Activated T-cell treated with anti-CD3 and anti-CD28 coated beads for 24 hours (primary cell): Measurements from ENCODE around the gene CAMTA1.
"Not testable (repeated sequence)": the region's sequence is repeated elsewhere in the genome, so short reads cannot be mapped to it uniquely, and the experiment has no call there.

Experiments
- DNase-seq: peaks from one replicate; pipeline ENCODE4 v3.0.0-alpha.2; 2020; ENCODE audit warnings: low read depth

The CAMTA1 gene

GRCh38 chr1:7372477-7373120 lies 587.3 kb downstream of the CAMTA1 start:
- no peak for DNase-seq

- no peak for DNase-seq
Measured at GRCh38 chr1:7373251-7373650, 588.0 kb downstream of the CAMTA1 start.

- no peak for DNase-seq
Measured at GRCh38 chr1:7373876-7374562, 588.8 kb downstream of the CAMTA1 start.

- DNase-seq: no peak
Measured at GRCh38 chr1:7374563-7375160, 589.4 kb downstream of the CAMTA1 start.

GRCh38 chr1:7375329-7375728 lies 590.1 kb downstream of the CAMTA1 start:
- DNase-seq: no peak

GRCh38 chr1:7375781-7376660 lies 590.8 kb downstream of the CAMTA1 start:
- no peak for DNase-seq

GRCh38 chr1:7376676-7377075 lies 591.4 kb downstream of the CAMTA1 start:
- DNase-seq: no peak

- no peak for DNase-seq
Measured at GRCh38 chr1:7378346-7379130, 593.3 kb downstream of the CAMTA1 start.

- no peak for DNase-seq
Measured at GRCh38 chr1:7379441-7379971, 594.3 kb downstream of the CAMTA1 start.

GRCh38 chr1:7380068-7380467 lies 594.8 kb downstream of the CAMTA1 start:
- DNase-seq: not testable (repeated sequence)

- no peak for DNase-seq
Measured at GRCh38 chr1:7380712-7381111, 595.5 kb downstream of the CAMTA1 start.

GRCh38 chr1:7381729-7382128 lies 596.5 kb downstream of the CAMTA1 start:
- DNase-seq: not testable (repeated sequence)

- DNase-seq: no peak
Measured at GRCh38 chr1:7382971-7383370, 597.7 kb downstream of the CAMTA1 start.

GRCh38 chr1:7383671-7384520 lies 598.6 kb downstream of the CAMTA1 start:
- no peak for DNase-seq

GRCh38 chr1:7384679-7385078 lies 599.4 kb downstream of the CAMTA1 start:
- no peak for DNase-seq

- DNase-seq: no peak
Measured at GRCh38 chr1:7385471-7386225, 600.4 kb downstream of the CAMTA1 start.

- no peak for DNase-seq
Measured at GRCh38 chr1:7386226-7387052, 601.2 kb downstream of the CAMTA1 start.

- no peak for DNase-seq
Measured at GRCh38 chr1:7387053-7387927, 602.0 kb downstream of the CAMTA1 start.
